GM18508 (cell line): ENCODE results near the gene NUP62CL.

Experiments used
- ATAC-seq: cut with Tn5 transposase; IDR thresholded peaks from one replicate; pipeline ENCODE4 v1.9.1; 2021; ENCODE audit warnings: moderate number of reproducible peaks; ENCODE audit not compliant: insufficient read depth, unreplicated experiment

NUP62CL gene

GRCh38 chrX:107154787-107155620 is 51.2 kb downstream of the NUP62CL start:
- ATAC-seq: no peak

DNA sequence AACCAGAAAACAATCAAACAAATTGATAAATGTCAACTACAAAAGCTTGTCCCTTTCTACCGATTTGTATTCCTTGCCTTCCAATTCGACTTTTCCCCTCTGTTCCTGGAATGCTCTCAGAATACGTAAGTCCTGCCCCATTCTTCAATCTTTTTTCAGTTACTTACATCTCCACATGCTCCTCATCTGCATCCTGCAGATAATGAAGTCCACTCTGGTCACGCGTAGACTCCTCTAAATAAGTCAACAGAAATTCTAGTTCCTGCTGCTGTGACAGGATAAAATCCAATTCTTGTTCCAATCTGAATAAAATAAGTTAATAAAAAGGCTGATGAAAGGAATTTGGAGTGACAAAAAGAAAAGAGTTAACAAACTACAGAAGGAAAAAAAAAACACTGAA is 53.2 kb downstream of the NUP62CL start:
- ATAC-seq: no peak

DNA sequence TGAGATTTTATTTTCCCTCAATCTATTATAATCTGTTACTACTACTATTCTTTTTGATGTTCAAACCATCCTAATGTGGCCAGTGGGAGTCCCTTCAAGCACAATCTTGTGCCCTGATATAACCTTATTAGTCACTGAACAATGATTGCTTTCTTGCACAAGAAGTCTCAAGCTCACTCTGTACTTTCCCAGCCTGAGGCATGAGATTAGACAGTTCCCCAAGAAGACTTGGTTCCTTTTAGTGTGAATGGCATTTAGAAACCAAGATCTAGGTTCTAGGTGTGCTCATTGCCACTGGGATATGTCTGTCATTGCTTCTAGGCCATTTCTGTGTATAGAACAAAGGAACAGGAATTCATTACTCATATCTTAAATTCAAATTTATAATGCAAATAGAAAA is 59.6 kb downstream of the NUP62CL start:
- ATAC-seq: no peak

GRCh38 chrX:107135965-107136307 is 70.3 kb downstream of the NUP62CL start:
- ATAC-seq: no peak

DNA sequence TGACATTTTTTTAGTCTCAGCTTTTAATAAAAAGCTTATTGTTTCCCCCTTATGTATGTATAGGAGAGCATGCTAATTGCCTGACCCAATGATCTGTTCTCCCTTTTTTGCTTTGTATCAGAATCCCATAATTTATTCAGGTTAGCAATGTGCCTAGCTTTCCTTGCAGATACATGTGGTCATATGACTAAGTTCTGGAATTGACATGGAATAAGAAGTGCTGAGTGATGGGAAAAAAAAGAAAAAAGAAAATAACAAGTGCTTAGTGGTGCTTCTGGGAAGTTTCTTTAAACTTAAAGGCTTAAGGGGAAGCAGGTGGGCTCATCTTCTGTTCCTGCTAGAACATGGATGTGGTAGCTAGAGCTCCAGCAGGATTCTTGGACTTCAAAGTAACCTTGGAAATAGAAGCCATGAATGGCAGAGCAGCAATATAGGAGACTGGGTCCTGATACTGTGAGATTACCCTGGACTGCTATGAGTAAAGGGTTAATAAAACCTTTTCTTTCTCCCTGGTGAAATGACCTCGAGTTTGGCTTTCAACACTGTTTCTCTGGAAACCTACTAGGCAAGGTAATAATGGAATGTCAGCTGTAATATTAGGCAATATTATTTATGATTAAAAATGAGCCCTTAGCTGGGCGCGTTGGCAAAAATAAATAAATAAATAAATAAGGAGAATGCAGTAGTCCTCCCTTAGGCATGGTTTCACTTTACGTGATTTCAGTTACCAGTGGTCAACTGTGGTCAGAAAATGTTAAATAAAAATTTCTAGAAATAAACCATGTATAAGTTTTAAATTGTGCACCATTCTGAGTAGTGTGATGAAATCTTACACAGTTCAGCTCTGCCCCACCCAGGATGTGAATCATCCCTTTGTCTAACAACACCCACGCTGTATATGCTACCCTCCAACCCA is 70.9 kb downstream of the NUP62CL start:
- ATAC-seq: peak; percentile 70

- ATAC-seq: no peak
Observed at GRCh38 chrX:107123750-107124149, 82.5 kb downstream of the NUP62CL start.

GRCh38 chrX:107119283-107119682 is 87.0 kb downstream of the NUP62CL start:
- ATAC-seq: no peak

DNA sequence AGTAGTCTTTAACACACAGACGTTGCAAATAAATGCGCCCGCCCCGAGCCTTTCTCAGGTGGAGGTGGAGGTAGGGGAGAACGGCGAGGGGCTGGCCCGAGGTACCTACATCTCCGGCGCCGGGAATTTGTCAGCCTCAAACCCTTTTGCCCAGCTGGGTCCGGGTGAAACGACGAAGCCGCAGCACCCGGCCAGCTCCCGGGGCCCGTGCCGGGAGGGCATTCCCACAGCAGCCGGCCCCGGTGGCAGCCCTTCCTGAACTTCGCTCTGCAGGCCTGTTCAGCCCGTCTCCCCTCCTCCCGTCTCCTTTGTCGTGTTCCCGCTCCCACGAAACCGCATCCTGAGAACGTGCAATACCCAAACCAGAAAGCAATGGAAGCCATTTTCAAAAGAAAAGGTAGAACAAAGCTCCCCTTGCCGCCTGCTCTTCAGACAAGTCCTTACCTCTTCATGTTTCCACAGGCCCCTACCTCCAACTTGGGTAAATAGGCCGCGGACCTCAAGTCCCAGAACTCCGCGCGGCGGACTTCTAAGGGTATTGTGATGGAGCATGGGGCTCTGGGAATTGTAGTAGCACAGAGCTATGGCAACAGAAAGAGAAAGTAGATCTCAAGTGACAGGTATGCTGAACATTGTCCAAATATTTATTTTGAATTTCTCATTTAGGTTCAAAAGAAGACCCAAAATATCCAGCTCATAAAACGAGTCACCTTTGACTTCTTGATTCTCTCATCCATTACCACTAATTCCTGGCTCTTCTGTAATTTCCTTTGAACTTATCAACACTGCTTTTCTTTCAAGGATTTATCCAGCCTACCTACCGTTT is 87.7 kb downstream of the NUP62CL start, which contains the start of gene RBM41:
RBM41 (minus strand) TSS at position 501 of the 826 bp plus-strand sequence; CDS start at position 452, 49 bp downstream.
- ATAC-seq: peak; percentile 98

DNA sequence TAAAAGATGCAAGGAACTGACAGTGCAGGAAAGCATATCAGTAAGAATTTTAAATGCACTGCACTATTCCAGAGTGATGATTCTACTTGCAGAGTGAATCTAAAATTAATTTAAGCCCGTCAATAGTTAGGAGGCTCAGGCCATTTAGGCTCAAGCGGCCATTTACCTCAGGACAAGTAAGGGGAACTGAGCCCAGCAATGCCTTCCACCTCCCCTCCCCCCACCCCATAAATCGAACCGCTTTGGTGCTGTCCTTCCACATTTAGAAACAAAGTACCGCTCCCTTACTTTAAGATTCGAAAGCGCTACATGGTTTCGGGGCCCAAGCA is 88.3 kb downstream of the NUP62CL start:
- no peak for ATAC-seq

DNA sequence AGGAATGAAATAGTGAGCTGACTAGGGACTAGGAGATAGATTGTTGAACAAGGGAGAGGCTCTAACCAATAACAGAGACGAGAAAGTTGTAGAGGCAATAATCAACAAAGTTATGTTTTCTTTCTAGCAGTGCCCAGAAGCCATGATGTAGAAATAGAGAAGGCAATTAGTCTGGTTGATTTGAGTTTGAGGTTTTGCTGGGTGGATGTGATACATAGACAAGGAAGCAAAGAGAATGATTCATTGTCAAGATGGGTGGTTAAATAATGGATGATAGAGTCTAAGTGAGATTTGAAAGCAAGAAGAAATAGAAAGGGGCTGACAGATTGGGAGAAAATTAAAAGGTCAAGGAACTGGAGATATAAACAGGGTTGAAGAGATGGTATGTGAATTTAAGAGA is 98.8 kb downstream of the NUP62CL start:
- ATAC-seq: no peak

- ATAC-seq: no peak
Observed at GRCh38 chrX:107102980-107103379, 103.3 kb downstream of the NUP62CL start.

GRCh38 chrX:107076158-107076557 is 130.1 kb downstream of the NUP62CL start:
- ATAC-seq: no peak
